GM19351 (cell line): ENCODE results near the gene ETDC.
"Not testable (repeated sequence)": the region's sequence is repeated elsewhere in the genome, so short reads cannot be mapped to it uniquely, and the experiment has no call there.

Experiments
- ATAC-seq: cut with Tn5 transposase; IDR thresholded peaks from one replicate; pipeline ENCODE4 v1.9.1; 2021; ENCODE audit warnings: mild to moderate bottlenecking, moderate library complexity; ENCODE audit not compliant: unreplicated experiment

ETDC gene

DNA sequence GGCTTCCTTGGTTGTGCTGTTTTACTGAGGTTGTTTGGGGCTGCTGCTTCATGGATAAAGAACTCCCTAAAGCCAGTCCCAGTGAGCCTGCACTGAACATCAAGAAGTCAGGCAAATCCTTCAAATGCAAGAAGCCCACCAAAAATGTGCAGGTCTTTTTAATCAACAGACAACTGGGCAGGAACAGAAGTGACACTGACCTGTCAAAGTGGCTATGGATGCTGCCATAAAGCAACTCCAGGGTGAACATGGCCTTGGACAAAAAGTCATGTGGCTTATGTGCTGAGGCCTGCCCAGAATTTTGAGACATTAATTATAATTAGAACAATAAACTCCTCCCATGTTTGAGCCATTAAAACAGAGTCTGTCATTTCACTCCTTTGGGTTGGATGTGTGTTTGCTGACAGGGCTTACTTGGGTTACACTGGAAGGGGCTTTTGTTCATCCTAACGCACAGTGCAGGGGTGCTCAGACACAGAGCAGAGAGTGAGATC, at the start of gene ETDC:
Gene ETDC, plus strand, starts transcription at position 51 of the 494 bp plus-strand sequence. Its CDS starts 0 bp downstream, at position 51.
- ATAC-seq: no peak

GRCh38 chrX:135260976-135261375, 48.3 kb upstream of the ETDC start:
- ATAC-seq: not testable (repeated sequence)

DNA sequence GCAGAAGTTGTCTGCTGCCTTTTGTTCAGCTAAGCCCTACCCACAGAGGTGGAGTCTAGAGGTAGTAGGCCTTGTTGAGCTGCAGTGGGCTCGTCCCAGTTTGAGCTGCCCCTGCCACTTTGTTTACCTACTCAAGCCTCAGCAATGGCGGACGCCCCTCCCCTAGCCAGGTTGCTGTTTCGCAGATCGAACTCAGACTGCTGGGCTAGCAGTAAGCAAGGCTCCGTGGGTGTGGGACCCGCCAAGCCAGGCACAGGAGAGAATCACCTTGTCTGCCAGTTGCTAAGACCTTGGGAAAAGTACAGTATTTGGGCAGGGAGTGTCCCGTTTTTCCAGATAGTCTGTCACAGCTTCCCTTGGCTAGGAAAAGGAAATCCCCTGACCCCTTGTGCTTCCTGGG, 45.9 kb upstream of the ETDC start:
- not testable (repeated sequence) for ATAC-seq

DNA sequence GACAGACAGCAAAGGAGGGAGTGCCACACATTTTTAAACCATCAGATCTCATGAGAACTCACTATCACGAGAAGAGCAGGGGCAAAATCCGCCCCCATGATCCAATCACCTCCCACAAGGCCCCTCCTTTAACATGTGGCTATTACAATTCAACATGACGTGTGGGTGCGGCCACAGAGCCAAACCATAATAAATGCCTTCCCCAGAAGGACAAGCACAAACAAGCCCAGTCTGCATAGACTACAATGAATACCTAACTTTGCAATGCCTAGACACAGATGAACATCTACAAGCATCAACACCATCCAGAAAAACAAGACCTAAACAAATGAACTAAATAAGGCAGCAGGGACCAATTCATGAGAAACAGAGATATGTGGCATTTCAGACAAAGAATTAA, 45.1 kb upstream of the ETDC start:
- no peak for ATAC-seq

DNA sequence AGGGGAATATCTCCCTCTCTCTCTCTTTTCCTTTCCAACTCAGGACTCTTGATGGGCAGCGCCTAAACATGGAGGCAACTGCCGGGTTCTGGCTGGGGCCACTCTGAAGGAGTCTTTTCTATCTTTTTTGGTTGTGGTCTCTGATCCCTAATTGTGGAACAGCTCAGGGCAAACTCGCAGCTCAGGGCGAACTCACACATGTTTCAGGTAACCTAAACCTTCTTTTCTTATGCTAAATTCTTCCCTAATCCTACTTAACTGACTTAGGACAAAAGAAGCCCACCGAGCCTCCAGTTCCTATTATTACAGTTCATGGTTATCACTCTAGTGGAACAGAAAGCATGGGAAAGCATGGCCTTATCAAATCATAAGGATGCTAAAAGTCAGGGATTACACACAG, 36.1 kb upstream of the ETDC start:
- ATAC-seq: no peak

- no peak for ATAC-seq
Measured at GRCh38 chrX:135275973-135276372, 33.3 kb upstream of the ETDC start.

- ATAC-seq: no peak
Measured at GRCh38 chrX:135287266-135287823, 21.9 kb upstream of the ETDC start.

GRCh38 chrX:135295238-135295943, 13.9 kb upstream of the ETDC start:
- peak; percentile 99 for ATAC-seq

DNA sequence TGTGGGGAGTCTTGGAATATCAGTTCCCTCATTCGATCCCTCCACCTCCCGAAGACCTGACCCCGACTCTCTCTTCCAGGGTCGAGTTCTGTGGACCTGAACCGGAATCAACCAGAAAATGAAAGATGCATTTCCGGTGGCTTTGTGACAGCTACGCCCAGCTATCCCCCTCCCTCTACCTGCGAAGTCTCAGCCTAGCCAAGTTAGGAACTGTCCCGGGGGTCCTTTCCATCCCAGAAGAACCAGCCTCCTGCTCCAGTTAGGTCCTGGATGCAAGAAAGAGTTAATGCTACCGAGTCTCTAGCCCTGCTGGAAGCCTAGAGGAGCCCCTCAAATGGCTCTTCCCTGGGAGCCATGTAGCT, 13.4 kb upstream of the ETDC start:
- peak; percentile 64 for ATAC-seq

DNA sequence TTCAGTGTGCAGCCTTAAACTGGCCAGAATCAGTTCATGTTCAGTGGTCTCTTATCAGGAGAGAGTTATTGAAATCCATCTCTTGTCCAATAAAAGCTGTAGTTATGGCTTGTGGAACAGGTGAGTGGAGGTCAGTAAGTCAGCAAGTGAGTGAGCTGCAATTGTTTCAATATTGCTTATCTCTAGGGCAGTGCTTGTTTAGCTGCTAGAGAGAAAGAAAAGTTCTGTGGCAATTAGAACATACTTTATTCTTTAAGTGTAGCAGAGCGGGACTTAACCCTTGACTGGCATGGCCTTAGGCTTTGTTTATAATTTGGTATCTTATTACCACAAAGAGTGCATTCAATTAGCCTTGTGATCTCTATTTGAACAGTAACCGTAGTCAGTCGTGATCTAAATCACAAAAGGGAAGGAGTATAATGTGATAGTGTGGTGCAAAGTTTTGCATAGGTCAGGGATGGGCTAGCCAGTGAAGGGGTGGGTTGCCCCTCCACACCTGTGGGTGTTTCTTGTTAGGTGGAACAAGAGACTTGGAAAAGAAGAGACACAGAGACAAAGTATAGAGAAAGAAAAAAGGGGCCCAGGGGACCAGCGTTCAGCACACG, 6.9 kb upstream of the ETDC start:
- ATAC-seq: no peak

DNA sequence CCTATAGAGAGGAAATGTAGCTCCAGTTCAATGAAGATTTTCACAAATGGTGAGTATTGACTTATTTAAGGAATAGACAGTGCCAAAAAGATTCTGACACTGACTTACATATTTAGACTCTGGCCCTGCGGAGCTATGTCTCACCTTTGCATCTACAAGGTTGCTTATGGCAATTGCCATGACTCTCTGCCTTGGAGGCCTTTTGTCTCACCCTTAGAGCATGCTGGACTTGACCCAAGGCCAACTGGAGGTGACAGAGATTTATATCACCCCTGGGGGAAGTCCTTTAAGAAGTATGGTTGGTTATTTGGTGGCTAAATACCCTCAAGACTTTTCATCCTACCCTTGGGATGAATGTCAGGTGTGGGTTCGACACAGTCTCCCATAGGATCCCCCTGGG, 4.5 kb upstream of the ETDC start:
- no peak for ATAC-seq

DNA sequence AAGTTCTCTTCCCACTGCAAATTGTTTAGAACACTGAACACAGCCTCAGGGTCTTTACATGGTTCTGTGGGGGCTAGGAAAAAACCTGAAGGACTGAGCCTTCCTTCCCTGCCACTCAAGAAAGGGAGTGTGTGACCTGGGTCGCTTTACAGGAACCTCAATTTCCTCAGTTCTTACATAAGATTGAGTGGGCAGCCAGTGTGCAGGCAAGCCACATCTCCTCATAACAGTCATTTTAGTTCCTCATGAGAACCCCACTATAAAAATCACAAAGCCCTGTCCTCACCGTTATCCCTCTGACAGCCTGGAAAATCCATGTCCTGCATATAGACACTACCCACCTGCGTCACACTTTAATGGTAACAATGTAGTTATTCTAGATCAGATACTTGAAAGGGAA, 2.1 kb upstream of the ETDC start:
- no peak for ATAC-seq

DNA sequence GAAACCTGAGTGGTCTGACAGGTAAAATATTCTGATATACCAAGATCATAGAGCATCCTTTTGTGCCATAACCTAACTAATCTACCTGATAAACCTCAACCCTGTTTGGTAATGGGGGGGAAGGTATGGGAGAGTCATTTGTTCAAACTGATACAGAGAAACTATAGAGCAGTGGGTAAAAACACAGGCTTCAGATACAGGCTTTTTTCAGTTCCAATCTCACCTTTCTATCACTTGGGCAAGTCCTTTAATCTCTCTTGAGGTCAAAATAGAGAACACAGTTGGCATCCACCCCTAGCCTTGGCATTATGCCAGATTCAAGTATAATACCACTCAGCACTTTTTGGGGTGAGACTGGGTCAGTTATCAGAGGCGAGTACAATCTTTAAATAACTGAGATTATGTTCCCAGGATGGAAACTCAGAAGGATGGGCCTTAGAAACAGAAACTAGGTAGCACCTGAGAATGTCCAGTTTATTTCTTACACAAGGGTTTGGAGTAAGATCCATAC, 880 bp upstream of the ETDC start:
- no peak for ATAC-seq

DNA sequence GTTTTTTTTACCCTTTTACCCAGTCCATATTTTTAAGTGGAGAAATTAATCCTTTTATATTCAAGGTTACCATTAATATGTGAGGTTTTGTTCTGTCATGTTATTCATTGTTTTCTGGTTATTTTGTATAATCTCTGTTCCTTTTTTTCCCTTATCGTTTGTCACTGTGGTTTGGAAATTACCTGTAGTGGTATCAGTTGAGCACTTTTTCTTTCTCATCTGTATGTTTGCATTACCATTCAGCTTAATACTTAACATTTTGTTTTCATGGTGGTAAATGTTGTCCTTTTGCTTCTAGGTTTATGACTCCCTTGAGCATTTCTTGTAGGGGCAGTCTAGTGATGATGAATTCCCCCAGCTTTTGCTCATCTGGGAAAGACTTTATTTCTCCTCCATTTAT, 6.6 kb downstream of the ETDC start:
- no peak for ATAC-seq

DNA sequence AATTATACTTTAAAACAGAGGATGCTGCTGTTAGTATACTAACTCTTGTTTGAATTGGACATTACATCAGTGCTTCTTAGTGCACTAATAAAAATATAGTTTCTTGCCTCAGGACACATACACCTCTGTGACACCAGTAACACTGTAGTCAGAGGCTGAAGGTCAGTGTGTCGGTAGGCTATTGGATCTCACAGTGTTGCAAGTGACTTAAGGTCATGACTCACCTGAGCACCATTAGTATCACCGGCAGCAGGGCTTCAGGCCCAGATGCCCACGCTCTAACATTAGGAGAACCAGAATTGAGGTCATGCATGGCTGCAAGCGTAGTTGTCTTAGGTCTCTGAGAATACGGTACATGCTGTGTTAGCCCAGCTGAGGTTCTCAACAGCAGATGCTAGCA, 15.2 kb downstream of the ETDC start:
- no peak for ATAC-seq

GRCh38 chrX:135325036-135325818, 15.9 kb downstream of the ETDC start:
- ATAC-seq: not testable (repeated sequence)

DNA sequence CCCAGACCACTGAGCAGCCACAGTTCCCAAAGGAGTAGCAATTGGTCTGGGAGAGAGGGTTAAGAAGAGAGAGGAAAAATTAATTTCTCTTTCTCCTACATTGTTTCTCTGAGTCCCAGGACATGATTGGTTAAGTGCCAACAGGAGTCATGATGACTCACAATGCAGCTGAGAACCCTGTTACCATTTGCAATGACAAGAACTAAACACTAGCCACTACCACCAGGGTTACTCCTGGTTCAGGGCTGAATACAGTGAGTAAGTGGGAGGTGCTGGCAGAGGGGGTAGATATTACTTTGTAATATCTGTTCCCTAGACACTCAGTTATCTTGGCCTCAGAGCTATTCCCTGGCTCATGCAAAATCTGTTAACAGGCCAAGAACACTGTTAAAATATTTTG, 18.0 kb downstream of the ETDC start:
- ATAC-seq: no peak

DNA sequence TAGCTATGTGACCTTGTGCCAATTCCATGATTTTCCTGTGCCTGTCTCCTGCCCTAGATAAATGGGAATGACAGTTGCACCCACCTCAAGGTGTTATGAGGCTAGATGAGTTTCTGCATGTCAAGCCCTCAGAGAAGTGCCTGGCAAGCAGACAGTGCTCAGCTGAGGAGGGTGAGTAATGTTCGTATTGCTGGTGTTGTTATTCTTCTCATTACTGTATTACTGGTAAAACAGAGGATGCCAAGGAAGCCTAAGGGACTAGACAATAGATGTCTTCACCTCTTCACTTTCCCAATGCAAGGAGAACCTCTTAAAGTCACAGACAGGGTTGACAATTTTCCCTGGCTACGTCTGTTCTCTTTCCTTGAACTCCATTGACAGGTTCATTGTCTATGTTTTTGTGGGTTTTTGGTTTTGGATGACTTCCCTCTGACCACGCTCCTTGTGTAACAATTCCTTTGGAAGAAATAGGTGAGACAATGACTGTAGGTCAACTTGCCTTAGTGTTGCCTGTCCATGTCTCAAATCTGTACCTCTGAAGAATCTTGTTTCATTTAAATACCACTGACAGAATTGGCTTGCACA, 19.2 kb downstream of the ETDC start:
- no peak for ATAC-seq

- ATAC-seq: no peak
Measured at GRCh38 chrX:135330706-135331105, 21.4 kb downstream of the ETDC start.

- no peak for ATAC-seq
Measured at GRCh38 chrX:135331525-135331924, 22.2 kb downstream of the ETDC start.

DNA sequence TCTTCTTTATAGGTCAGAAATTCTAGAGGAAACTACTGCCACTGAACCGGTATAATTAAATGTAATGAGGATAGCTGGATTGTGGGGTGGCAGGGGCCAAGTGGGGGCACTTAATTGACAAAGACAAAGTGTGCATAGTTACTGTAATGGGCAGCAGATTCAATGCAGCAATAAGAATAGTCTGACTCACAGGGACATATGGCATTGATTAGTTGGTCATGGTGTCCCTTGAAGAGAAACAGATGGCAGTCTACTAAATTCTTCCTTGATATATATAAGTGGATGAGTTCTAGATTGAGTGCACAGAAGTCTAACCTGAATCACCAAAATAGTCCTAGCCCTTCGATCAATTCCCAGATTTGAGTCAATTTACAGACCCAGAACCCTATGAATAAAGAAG, 31.6 kb downstream of the ETDC start:
- no peak for ATAC-seq
